ENCODE measurements around the gene IL20. TPM values are rescaled to one million over a fixed set of nuclear protein-coding genes. Genes with fewer than 3 reads are reported as not detected.

IL20 gene
- total RNA-seq, 2 experiments from 2014 or later: not detected

GRCh38 chr1:206908038-206908437 lies 42.6 kb downstream of the IL20 start:
- no peak for DNase-seq (ENCODE audit: low spot score)
- no peaks in the 10 kb centered on the region for H3K79me2 ChIP-seq (ENCODE audit: insufficient read depth, low read depth, low read length)
- no peak overlapping the region for H3K4me3 ChIP-seq (ENCODE audit: low read depth, low read length, poor library complexity, severe bottlenecking)
- intact Hi-C loops (cut with micrococcal nuclease; ENCODE audit: unreplicated experiment): no loop called here
- POLR2A ChIA-PET: interaction anchor here (1.8 kb wide), 1 partner anchor 8 kb away, joined by 3 read pairs; no protein-coding TSS in a partner anchor
- no peaks in the 10 kb centered on the region for H4K20me1 ChIP-seq (ENCODE audit: insufficient read depth, low read length)
- no peak overlapping the region for H3K4me2 ChIP-seq (ENCODE audit: low read length)
- H3K4me1 ChIP-seq (ENCODE audit: insufficient read depth, low read length, poor library complexity, severe bottlenecking): peaks cover 16% of the 10 kb centered on the region
- TF ChIP-seq EZH2phosphoT487 (IDR thresholded peaks at IDR 0.05; ENCODE audit: borderline replicate concordance, low read depth, low read length) (no peak), CTCF (conservative IDR thresholded peaks at IDR 0.05; ENCODE audit: low read length) (no peak)
- no peak overlapping the region for H3K27ac ChIP-seq (ENCODE audit: low read depth, low read length, poor library complexity, severe bottlenecking)
- no peaks in the 10 kb centered on the region for H3K9me2 ChIP-seq (ENCODE audit: insufficient read depth, low read length)
- no peaks in the 10 kb centered on the region for H3K36me3 ChIP-seq (ENCODE audit: insufficient read depth, low read length)
- CTCF ChIA-PET (ENCODE audit: unreplicated experiment): interaction anchor here (0.6 kb wide), 1 partner anchor 8 kb away, joined by 3 read pairs; no protein-coding TSS in a partner anchor
- no peaks in the 10 kb centered on the region for H3K9me3 ChIP-seq (ENCODE audit: low read length)
- BruUV-seq (replicated peaks): no TSS peak
- H2AFZ ChIP-seq (ENCODE audit: low read length): no peak overlapping the region

GRCh38 chr1:206909161-206909882 lies 43.9 kb downstream of the IL20 start:
- Histone ChIP-seq H3K4me1 (ENCODE audit: insufficient read depth, low read length, poor library complexity, severe bottlenecking) (peaks cover 16% of the 10 kb centered on the region), H2AFZ (ENCODE audit: low read length) (no peak overlapping the region), H3K4me2 (ENCODE audit: low read length) (no peak overlapping the region), H3K9me2 (ENCODE audit: insufficient read depth, low read length) (no peaks in the 10 kb centered on the region), H3K27ac (ENCODE audit: low read depth, low read length, poor library complexity, severe bottlenecking) (no peak overlapping the region), H4K20me1 (ENCODE audit: insufficient read depth, low read length) (no peaks in the 10 kb centered on the region), H3K79me2 (ENCODE audit: insufficient read depth, low read depth, low read length) (no peaks in the 10 kb centered on the region), H3K36me3 (ENCODE audit: insufficient read depth, low read length) (no peaks in the 10 kb centered on the region), H3K9me3 (ENCODE audit: low read length) (no peaks in the 10 kb centered on the region), H3K4me3 (ENCODE audit: low read depth, low read length, poor library complexity, severe bottlenecking) (no peak overlapping the region)
- no TSS peak for BruUV-seq (replicated peaks)
- TF ChIP-seq CTCF (conservative IDR thresholded peaks at IDR 0.05; ENCODE audit: low read length): no peak
- no peak for DNase-seq (ENCODE audit: low spot score)
- POLR2A ChIA-PET: no interaction called here
- intact Hi-C loops (cut with micrococcal nuclease; ENCODE audit: unreplicated experiment): no loop called here
- CTCF ChIA-PET (ENCODE audit: unreplicated experiment): interaction anchor here (0.7 to 1.1 kb wide), 2 partner anchors 204 to 245 kb away, joined by 3 read pairs; no protein-coding TSS in a partner anchor

GRCh38 chr1:206909883-206910318 lies 44.5 kb downstream of the IL20 start:
- Histone ChIP-seq H3K27ac (ENCODE audit: low read depth, low read length, poor library complexity, severe bottlenecking) (no peak overlapping the region), H2AFZ (ENCODE audit: low read length) (no peak overlapping the region), H3K9me2 (ENCODE audit: insufficient read depth, low read length) (no peaks in the 10 kb centered on the region), H4K20me1 (ENCODE audit: insufficient read depth, low read length) (no peaks in the 10 kb centered on the region), H3K79me2 (ENCODE audit: insufficient read depth, low read depth, low read length) (no peaks in the 10 kb centered on the region), H3K36me3 (ENCODE audit: insufficient read depth, low read length) (no peaks in the 10 kb centered on the region), H3K4me2 (ENCODE audit: low read length) (no peak overlapping the region), H3K9me3 (ENCODE audit: low read length) (no peaks in the 10 kb centered on the region), H3K4me3 (ENCODE audit: low read depth, low read length, poor library complexity, severe bottlenecking) (no peak overlapping the region), H3K4me1 (ENCODE audit: insufficient read depth, low read length, poor library complexity, severe bottlenecking) (peaks cover 13% of the 10 kb centered on the region)
- TF ChIP-seq EZH2phosphoT487 (IDR thresholded peaks at IDR 0.05; ENCODE audit: borderline replicate concordance, low read depth, low read length) (no peak), CTCF (conservative IDR thresholded peaks at IDR 0.05; ENCODE audit: low read length) (no peak)
- no peak for DNase-seq (ENCODE audit: low spot score)
- intact Hi-C loops (cut with micrococcal nuclease; ENCODE audit: unreplicated experiment): loop anchor here (5.0 kb wide), 1 partner anchor 43 kb away; the partner anchor contains the start of gene IL20
- ChIA-PET POLR2A (interaction anchor here (0.6 kb wide), 1 partner anchor 243 kb away, joined by 4 read pairs; no protein-coding TSS in a partner anchor), CTCF (ENCODE audit: unreplicated experiment) (interaction anchor here (1.1 kb wide), 1 partner anchor 246 kb away, joined by 3 read pairs; no protein-coding TSS in a partner anchor)
- no TSS peak for BruUV-seq (replicated peaks)

Measured in OCI-LY7 (cell line).